GM23338 (cell line): ENCODE results near the gene ENPP1. TPM values are rescaled to one million over a fixed set of nuclear protein-coding genes. Genes with fewer than 3 reads are reported as not detected.

Experiments used
- ATAC-seq: fragments of 200-7000 bp; cut with Tn5 transposase; 3 replicates; pipeline ENCODE4 v1.9.1; 2020
- DNase-seq: peaks from one replicate; pipeline ENCODE4 v3.0.0-alpha.2; 2015; ENCODE audit warnings: low spot score
- H2AFZ ChIP-seq: fragments of 200-600 bp; sonication (generic); 2 replicates; pipeline ENCODE4 v1.8.0; 2016; ENCODE audit warnings: antibody characterized with exemption, mild to moderate bottlenecking, moderate library complexity
- H3F3A ChIP-seq: fragments of 200-600 bp; sonication (generic); replicated peaks from 2 replicates; pipeline ENCODE4 v1.8.0; 2017; ENCODE audit warnings: antibody characterized with exemption, mixed run types, low read depth
- H3K27ac ChIP-seq: fragments of 200-600 bp; sonication (generic); 2 replicates; pipeline ENCODE4 v1.6.1; 2016; ENCODE audit warnings: low read depth
- H3K27me3 ChIP-seq: fragments of 200-600 bp; sonication (generic); 2 replicates; pipeline ENCODE4 v1.8.0; 2016; ENCODE audit warnings: mild to moderate bottlenecking, mixed run types, moderate library complexity; ENCODE audit not compliant: insufficient read depth
- H3K36me3 ChIP-seq: fragments of 200-600 bp; sonication (generic); 2 replicates; pipeline ENCODE4 v1.8.0; 2016; ENCODE audit warnings: mild to moderate bottlenecking; ENCODE audit not compliant: insufficient read depth
- H3K4me1 ChIP-seq: fragments of 200-600 bp; sonication (generic); 2 replicates; pipeline ENCODE4 v1.8.0; 2016; ENCODE audit warnings: mild to moderate bottlenecking, moderate library complexity; ENCODE audit not compliant: insufficient read depth
- H3K4me2 ChIP-seq: fragments of 200-600 bp; sonication (generic); 2 replicates; pipeline ENCODE4 v1.7.1; 2017; ENCODE audit warnings: mixed run types
- H3K4me3 ChIP-seq: fragments of 200-600 bp; sonication (generic); 2 replicates; pipeline ENCODE4 v1.6.1; 2016; ENCODE audit warnings: mixed run types
- H3K79me2 ChIP-seq: fragments of 200-600 bp; sonication (generic); replicated peaks from 2 replicates; pipeline ENCODE4 v1.8.0; 2017; ENCODE audit warnings: mild to moderate bottlenecking; ENCODE audit not compliant: insufficient read depth
- H3K9me2 ChIP-seq: fragments of 200-600 bp; sonication (generic); 2 replicates; pipeline ENCODE4 v1.8.0; 2017; ENCODE audit not compliant: insufficient read depth
- H4K20me1 ChIP-seq: fragments of 200-600 bp; sonication (generic); replicated peaks from 2 replicates; pipeline ENCODE4 v1.8.0; 2017; ENCODE audit warnings: mild to moderate bottlenecking; ENCODE audit not compliant: insufficient read depth
- H3K27ac Mint-ChIP-seq: 2 replicates; pipeline ENCODE4 v1.8.0; 2020; ENCODE audit warnings: inconsistent platforms, mild to moderate bottlenecking, moderate library complexity, mixed read lengths
- H3K27me3 Mint-ChIP-seq: 3 replicates; pipeline ENCODE4 v1.8.0; 2022; ENCODE audit warnings: low read depth, mild to moderate bottlenecking, moderate library complexity, mixed read lengths, inconsistent platforms; ENCODE audit not compliant: insufficient read depth, poor library complexity
- H3K36me3 Mint-ChIP-seq: 3 replicates; pipeline ENCODE4 v1.8.0; 2021; ENCODE audit warnings: low read depth, mild to moderate bottlenecking, inconsistent platforms, moderate library complexity, mixed read lengths
- H3K4me1 Mint-ChIP-seq: 3 replicates; pipeline ENCODE4 v1.8.0; 2020; ENCODE audit warnings: mild to moderate bottlenecking, inconsistent platforms, mixed read lengths
- H3K4me3 Mint-ChIP-seq: 3 replicates; pipeline ENCODE4 v1.8.0; 2021; ENCODE audit warnings: moderate library complexity, mild to moderate bottlenecking, inconsistent platforms, mixed read lengths
- H3K9me3 Mint-ChIP-seq: 3 replicates; pipeline ENCODE4 v1.8.0; 2020; ENCODE audit warnings: moderate library complexity, mild to moderate bottlenecking, inconsistent platforms, mixed read lengths
- CTCF ChIP-seq, 2 experiments: fragments of 200-600 bp in 1 of 2; sonication (generic) in 1 of 2; conservative IDR thresholded peaks; 2 replicates each; pipeline versions ENCODE4 v1.5.1 to v1.6.1; 2016 to 2017; ENCODE audit warnings: antibody characterized with exemption in 2 of 2, low read depth in 2 of 2, mild to moderate bottlenecking in 2 of 2, moderate library complexity in 1 of 2
- ETS1 ChIP-seq: IDR thresholded peaks from 2 replicates; pipeline ENCODE4 v1.6.1; 2016; ENCODE audit warnings: antibody characterized with exemption
- POLR2AphosphoS5 ChIP-seq: IDR thresholded peaks from 2 replicates; pipeline ENCODE4 v1.6.1; 2016; ENCODE audit warnings: antibody characterized with exemption, low read depth
- STAT1 ChIP-seq: IDR thresholded peaks from one replicate; pipeline ENCODE4 v1.6.1; 2016; ENCODE audit warnings: antibody characterized with exemption; ENCODE audit not compliant: unreplicated experiment
- polyA plus RNA-seq: library from polyadenylated mRNA; unstranded; fragments of >200 nt; fragmentation: Nextera tagmentation; extraction: Ambion mirVana; gene quantifications from 2 replicates; pipeline ENCODE4 v1.2.1, GENCODE V29; 2016
- total RNA-seq: library from RNA; depleted of rRNA; stranded (reverse); fragments of >200 nt; shearing (Covaris generic); gene quantifications from 2 replicates; pipeline ENCODE4 v1.2.3, GENCODE V29; 2014
- TF ChIP-seq, protein P1 (sequence below): IDR thresholded peaks from one replicate; pipeline ENCODE4 v1.6.1; 2018; ENCODE audit warnings: antibody characterized with exemption; ENCODE audit not compliant: unreplicated experiment

The ENPP1 gene
- total and polyA plus RNA-seq, 2 experiments from 2014 or later: 17.3 to 46.9 TPM

DNA sequence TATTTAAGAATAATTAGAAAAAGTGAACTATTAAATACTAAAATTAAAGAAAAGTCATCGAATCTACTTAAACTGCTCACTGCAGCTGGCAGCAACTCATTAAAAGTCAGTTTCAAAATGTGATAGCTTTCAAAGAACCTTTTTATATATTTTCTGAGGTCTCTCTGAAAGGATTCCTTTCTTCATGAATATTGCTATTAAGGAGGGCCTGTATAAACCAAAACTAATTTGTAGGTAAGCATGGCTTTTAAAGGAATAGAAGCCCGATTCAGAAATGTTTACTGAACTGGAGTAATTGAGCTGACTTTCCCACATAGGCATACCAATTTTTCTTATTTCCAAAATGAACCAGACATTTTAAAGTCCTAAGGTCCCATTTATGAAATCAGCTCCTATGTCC is 41.2 kb upstream of the ENPP1 start:
- peaks cover 4% of the 10 kb centered on the region; the same call in 2 of the 3 replicates for H3K4me1 Mint-ChIP-seq

DNA sequence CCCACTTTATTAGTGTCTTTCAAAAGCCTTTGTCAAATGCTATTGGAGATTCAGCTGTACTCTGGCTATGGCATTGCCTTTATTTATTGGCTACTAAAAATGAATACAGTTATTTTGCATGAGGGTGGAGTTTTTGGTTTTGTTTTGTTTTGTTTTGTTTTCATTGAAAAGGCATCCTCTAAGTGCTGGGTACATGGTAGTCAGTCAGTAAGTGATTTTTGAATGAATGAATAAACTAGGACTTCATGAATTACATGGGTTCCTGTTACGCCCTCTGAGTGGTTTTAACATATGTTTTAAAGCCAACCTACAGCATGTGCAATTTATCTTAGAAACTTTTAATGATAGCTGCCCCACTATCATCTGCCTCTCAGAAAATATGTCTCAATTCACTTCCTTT is 38.9 kb upstream of the ENPP1 start:
- TF ChIP-seq ETS1: no peak
- Mint-ChIP-seq H3K27me3 (peaks cover 2% of the 10 kb centered on the region), H3K9me3 (no peaks in the 10 kb centered on the region), H3K4me3 (no peak overlapping the region), H3K4me1 (peaks cover 4% of the 10 kb centered on the region; the same call in 2 of the 3 replicates), H3K27ac (no peak overlapping the region), H3K36me3 (no peaks in the 10 kb centered on the region)
- Histone ChIP-seq H3K79me2 (no peaks in the 10 kb centered on the region), H3F3A (no peaks in the 10 kb centered on the region), H4K20me1 (no peaks in the 10 kb centered on the region), H2AFZ (no peak overlapping the region), H3K36me3 (no peaks in the 10 kb centered on the region), H3K4me1 (no peaks in the 10 kb centered on the region), H3K4me3 (no peak overlapping the region), H3K9me2 (no peaks in the 10 kb centered on the region), H3K27ac (no peak overlapping the region), H3K27me3 (no peaks in the 10 kb centered on the region), H3K4me2 (no peak overlapping the region)
- ATAC-seq: no peak
- no peak for DNase-seq

More for the DNA sequence above, 41.2 kb upstream of the ENPP1 start:
- Mint-ChIP-seq H3K4me3 (no peak overlapping the region), H3K27ac (no peak overlapping the region), H3K36me3 (no peaks in the 10 kb centered on the region), H3K27me3 (peaks cover 2% of the 10 kb centered on the region), H3K9me3 (no peaks in the 10 kb centered on the region)
- Histone ChIP-seq H3K79me2 (no peaks in the 10 kb centered on the region), H3K4me2 (no peak overlapping the region), H3K4me1 (no peaks in the 10 kb centered on the region), H3F3A (no peaks in the 10 kb centered on the region), H3K27me3 (no peaks in the 10 kb centered on the region), H3K4me3 (no peak overlapping the region), H4K20me1 (no peaks in the 10 kb centered on the region), H3K9me2 (no peaks in the 10 kb centered on the region), H3K36me3 (no peaks in the 10 kb centered on the region), H2AFZ (no peak overlapping the region), H3K27ac (no peak overlapping the region)
- DNase-seq (no peak), ATAC-seq (no peak)
- TF ChIP-seq POLR2AphosphoS5 (no peak), STAT1 (no peak)
- TF ChIP-seq, protein P1, sequence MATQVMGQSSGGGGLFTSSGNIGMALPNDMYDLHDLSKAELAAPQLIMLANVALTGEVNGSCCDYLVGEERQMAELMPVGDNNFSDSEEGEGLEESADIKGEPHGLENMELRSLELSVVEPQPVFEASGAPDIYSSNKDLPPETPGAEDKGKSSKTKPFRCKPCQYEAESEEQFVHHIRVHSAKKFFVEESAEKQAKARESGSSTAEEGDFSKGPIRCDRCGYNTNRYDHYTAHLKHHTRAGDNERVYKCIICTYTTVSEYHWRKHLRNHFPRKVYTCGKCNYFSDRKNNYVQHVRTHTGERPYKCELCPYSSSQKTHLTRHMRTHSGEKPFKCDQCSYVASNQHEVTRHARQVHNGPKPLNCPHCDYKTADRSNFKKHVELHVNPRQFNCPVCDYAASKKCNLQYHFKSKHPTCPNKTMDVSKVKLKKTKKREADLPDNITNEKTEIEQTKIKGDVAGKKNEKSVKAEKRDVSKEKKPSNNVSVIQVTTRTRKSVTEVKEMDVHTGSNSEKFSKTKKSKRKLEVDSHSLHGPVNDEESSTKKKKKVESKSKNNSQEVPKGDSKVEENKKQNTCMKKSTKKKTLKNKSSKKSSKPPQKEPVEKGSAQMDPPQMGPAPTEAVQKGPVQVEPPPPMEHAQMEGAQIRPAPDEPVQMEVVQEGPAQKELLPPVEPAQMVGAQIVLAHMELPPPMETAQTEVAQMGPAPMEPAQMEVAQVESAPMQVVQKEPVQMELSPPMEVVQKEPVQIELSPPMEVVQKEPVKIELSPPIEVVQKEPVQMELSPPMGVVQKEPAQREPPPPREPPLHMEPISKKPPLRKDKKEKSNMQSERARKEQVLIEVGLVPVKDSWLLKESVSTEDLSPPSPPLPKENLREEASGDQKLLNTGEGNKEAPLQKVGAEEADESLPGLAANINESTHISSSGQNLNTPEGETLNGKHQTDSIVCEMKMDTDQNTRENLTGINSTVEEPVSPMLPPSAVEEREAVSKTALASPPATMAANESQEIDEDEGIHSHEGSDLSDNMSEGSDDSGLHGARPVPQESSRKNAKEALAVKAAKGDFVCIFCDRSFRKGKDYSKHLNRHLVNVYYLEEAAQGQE: no peak

- Histone ChIP-seq H3K4me2 (no peak overlapping the region), H3K27ac (no peak overlapping the region), H3K36me3 (no peaks in the 10 kb centered on the region), H3K79me2 (no peaks in the 10 kb centered on the region), H3K4me1 (no peaks in the 10 kb centered on the region), H3K27me3 (no peaks in the 10 kb centered on the region), H4K20me1 (no peaks in the 10 kb centered on the region), H2AFZ (no peak overlapping the region), H3F3A (no peaks in the 10 kb centered on the region), H3K9me2 (no peaks in the 10 kb centered on the region), H3K4me3 (no peak overlapping the region)
- DNase-seq: no peak
- no peaks in the 10 kb centered on the region for H3K36me3 Mint-ChIP-seq
- H3K4me1 Mint-ChIP-seq: peaks cover 4% of the 10 kb centered on the region; the same call in 2 of the 3 replicates
- H3K27ac Mint-ChIP-seq: no peak overlapping the region
- no peak overlapping the region for H3K4me3 Mint-ChIP-seq
- H3K27me3 Mint-ChIP-seq: peaks cover 2% of the 10 kb centered on the region
- H3K9me3 Mint-ChIP-seq: no peaks in the 10 kb centered on the region
- ATAC-seq: no peak
- TF ChIP-seq CTCF (conservative IDR thresholded peaks at IDR 0.05; ENCODE audit: low read depth in 2 of 2): no peak
Measured at GRCh38 chr6:131769385-131770141, 38.3 kb upstream of the ENPP1 start.
